CD4-positive, alpha-beta T cell treated with Interleukin-21 for 1 hour (primary cell): ENCODE results near the gene TBXT.

ENCODE experiments used
- DNase-seq: peaks from one replicate; pipeline ENCODE4 v3.0.0-alpha.2; 2020

The TBXT gene

GRCh38 chr6:166109608-166110007, 58.0 kb downstream of the TBXT start:
- DNase-seq, result no peak
